ENCODE data around the gene ARV1. TPM values are rescaled to one million over a fixed set of nuclear protein-coding genes. Genes with fewer than 3 reads are reported as not detected.

ARV1 gene
- total RNA-seq, 1 experiment from 2014 or later: 8.0 TPM

- no peak overlapping the region for H3K56ac ChIP-seq (ENCODE audit: insufficient read length, low read depth, low read length)
- H4K8ac ChIP-seq (replicated peaks; ENCODE audit: insufficient read length, low read depth, low read length): no peak overlapping the region
- Mint-ChIP-seq H3K4me1 (peaks cover 18 to 27% of the 10 kb centered on the region in 2 experiments), H3K27ac (no peak overlapping the region), H3K36me3 (ENCODE audit: insufficient read depth in 1 of 3, low read depth in 3 of 3) (no peaks in the 10 kb centered on the region; a peak in 1 of 7 replicates), H3K9me3 (no peaks in the 10 kb centered on the region), H3K4me3 (no peak overlapping the region), H3K27me3 (ENCODE audit: low read depth) (peaks cover 93% of the 10 kb centered on the region)
- H2AK5ac ChIP-seq (ENCODE audit: insufficient read length, low read length): no peak overlapping the region
- H3K23ac ChIP-seq (ENCODE audit: insufficient read length, low read depth, low read length): no peak overlapping the region
- no peak overlapping the region for H3T11ph ChIP-seq (ENCODE audit: low read length)
- H3K27me3 ChIP-seq (ENCODE audit: insufficient read depth, low read length): no peaks in the 10 kb centered on the region; the same call in 1 of the 2 replicates
- no peaks in the 10 kb centered on the region for H3K23me2 ChIP-seq (ENCODE audit: insufficient read length, low read depth, low read length, poor library complexity, severe bottlenecking)
- H3K9ac ChIP-seq (ENCODE audit: extremely low read depth, insufficient read length, low read length): no peak overlapping the region
- H3K18ac ChIP-seq (ENCODE audit: insufficient read length, low read depth, low read length): no peak overlapping the region
- no peak overlapping the region for H3K14ac ChIP-seq (ENCODE audit: insufficient read depth, low read length)
- H3K4me2 ChIP-seq (ENCODE audit: insufficient read depth, insufficient read length, low read length): no peak overlapping the region
- no peaks in the 10 kb centered on the region for H3K79me2 ChIP-seq (ENCODE audit: insufficient read depth, low read length)
- H4K91ac ChIP-seq (ENCODE audit: insufficient read length, low read depth, low read length): no peak overlapping the region
- H2BK120ac ChIP-seq (ENCODE audit: low read depth, low read length, poor library complexity, severe bottlenecking): no peak overlapping the region
- DNase-seq: no peak
- no peaks in the 10 kb centered on the region for H4K20me1 ChIP-seq (ENCODE audit: control insufficient read depth, insufficient read depth, insufficient read length)
- no peaks in the 10 kb centered on the region for H3K9me3 ChIP-seq (ENCODE audit: control insufficient read depth, low read depth, low read length)
- no peak overlapping the region for H2BK20ac ChIP-seq (ENCODE audit: low read depth, low read length, poor library complexity, severe bottlenecking)
- H3K4me1 ChIP-seq (ENCODE audit: insufficient read depth, low read length): peaks cover 12% of the 10 kb centered on the region; the same call in 1 of the 2 replicates
- H2BK5ac ChIP-seq (ENCODE audit: insufficient read length, low read length): no peak overlapping the region
- no peak overlapping the region for H2BK15ac ChIP-seq (ENCODE audit: low read depth, low read length)
- H2BK12ac ChIP-seq (ENCODE audit: insufficient read length, low read depth, low read length): no peak overlapping the region
- H4K5ac ChIP-seq (ENCODE audit: insufficient read length, low read depth, low read length): no peak overlapping the region
- no CpG with 5 or more reads among the region's 9 CpGs for WGBS (ENCODE audit: extremely low coverage, insufficient read length, low lambda C conversion rate)
- no peak overlapping the region for H2AFZ ChIP-seq (ENCODE audit: low read length)
- H3K79me1 ChIP-seq (ENCODE audit: insufficient read depth, low read depth, low read length, poor library complexity, severe bottlenecking): no peaks in the 10 kb centered on the region
- no peak for TF ChIP-seq CTCF (conservative IDR thresholded peaks at IDR 0.05)
- H3K27ac ChIP-seq (ENCODE audit: insufficient read length, low read depth, low read length): no peak overlapping the region
- H3K4ac ChIP-seq (ENCODE audit: low read depth, low read length): no peak overlapping the region
Measured at GRCh38 chr1:231023150-231023549, 44.3 kb downstream of the ARV1 start.
